Measurements from ENCODE around the gene CKAP4. TPM values are rescaled to one million over a fixed set of nuclear protein-coding genes. Genes with fewer than 3 reads are reported as not detected.

CKAP4 gene
- total and polyA plus RNA-seq, 4 donors, result 15.3 to 82.6 (median 65.2) TPM

- DNase-seq (peak in 1 of 3 donors; percentile 26), ATAC-seq (ENCODE audit: insufficient read depth, low FRiP score) (peak; percentile 53)
- TF ChIP-seq, protein P1, sequence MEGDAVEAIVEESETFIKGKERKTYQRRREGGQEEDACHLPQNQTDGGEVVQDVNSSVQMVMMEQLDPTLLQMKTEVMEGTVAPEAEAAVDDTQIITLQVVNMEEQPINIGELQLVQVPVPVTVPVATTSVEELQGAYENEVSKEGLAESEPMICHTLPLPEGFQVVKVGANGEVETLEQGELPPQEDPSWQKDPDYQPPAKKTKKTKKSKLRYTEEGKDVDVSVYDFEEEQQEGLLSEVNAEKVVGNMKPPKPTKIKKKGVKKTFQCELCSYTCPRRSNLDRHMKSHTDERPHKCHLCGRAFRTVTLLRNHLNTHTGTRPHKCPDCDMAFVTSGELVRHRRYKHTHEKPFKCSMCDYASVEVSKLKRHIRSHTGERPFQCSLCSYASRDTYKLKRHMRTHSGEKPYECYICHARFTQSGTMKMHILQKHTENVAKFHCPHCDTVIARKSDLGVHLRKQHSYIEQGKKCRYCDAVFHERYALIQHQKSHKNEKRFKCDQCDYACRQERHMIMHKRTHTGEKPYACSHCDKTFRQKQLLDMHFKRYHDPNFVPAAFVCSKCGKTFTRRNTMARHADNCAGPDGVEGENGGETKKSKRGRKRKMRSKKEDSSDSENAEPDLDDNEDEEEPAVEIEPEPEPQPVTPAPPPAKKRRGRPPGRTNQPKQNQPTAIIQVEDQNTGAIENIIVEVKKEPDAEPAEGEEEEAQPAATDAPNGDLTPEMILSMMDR (IDR thresholded peaks at IDR 0.05; ENCODE audit: control extremely low read depth, extremely low read depth), result no peak
- WGBS, 2 donors, result 51 to 54% methylated on average over 8 of the region's 8 CpGs
- peaks cover 0 to 3% (median 0%) of the 10 kb centered on the region in 5 donors for H3K4me1 ChIP-seq (ENCODE audit: control insufficient read depth in 5 of 5, insufficient read depth in 5 of 5, low read length in 5 of 5)
- no peaks in the 10 kb centered on the region for H3K36me3 ChIP-seq (ENCODE audit: control insufficient read depth in 4 of 4, insufficient read depth in 4 of 4, low read length in 4 of 4)
- no peaks in the 10 kb centered on the region for H3K9me3 ChIP-seq (ENCODE audit: control insufficient read depth in 4 of 4, insufficient read depth in 3 of 4, low read length in 3 of 4)
- no peaks in the 10 kb centered on the region for H3K27me3 ChIP-seq (ENCODE audit: control insufficient read depth in 3 of 3, insufficient read depth in 3 of 3, low read length in 2 of 3)
- no peak overlapping the region for H3K4me3 ChIP-seq
- no peak overlapping the region for H3K27ac ChIP-seq (ENCODE audit: low read depth in 1 of 2, low read length in 1 of 2)
- no peak overlapping the region for H3K9ac ChIP-seq (ENCODE audit: insufficient read depth in 1 of 2, low read length in 2 of 2)
These were observed 20.0 kb downstream of the CKAP4 start for GRCh38 chr12:106227641-106228319.

- Histone ChIP-seq H3K4me1 (ENCODE audit: control insufficient read depth in 5 of 5, insufficient read depth in 5 of 5, low read length in 5 of 5) (peaks cover 0 to 3% (median 0%) of the 10 kb centered on the region in 5 donors), H3K9ac (ENCODE audit: insufficient read depth in 1 of 2, low read length in 2 of 2) (no peak overlapping the region), H3K36me3 (ENCODE audit: control insufficient read depth in 4 of 4, insufficient read depth in 4 of 4, low read length in 4 of 4) (no peaks in the 10 kb centered on the region), H3K27ac (ENCODE audit: low read depth in 1 of 2, low read length in 1 of 2) (peak overlapping the region in 1 of 2 donors; percentile 81), H3K4me3 (no peak overlapping the region), H3K9me3 (ENCODE audit: control insufficient read depth in 4 of 4, insufficient read depth in 3 of 4, low read length in 3 of 4) (no peaks in the 10 kb centered on the region), H3K27me3 (ENCODE audit: control insufficient read depth in 3 of 3, insufficient read depth in 3 of 3, low read length in 2 of 3) (no peaks in the 10 kb centered on the region)
- DNase-seq (peak; percentile 36 to 78 (median 75)), ATAC-seq (ENCODE audit: insufficient read depth, low FRiP score) (peak; percentile 48)
- 45 to 48% methylated on average over 11 of the region's 11 CpGs for WGBS, 2 donors
- TF ChIP-seq, protein P1 (IDR thresholded peaks at IDR 0.05; ENCODE audit: control extremely low read depth, extremely low read depth), result peak; percentile 60
These were observed 20.8 kb downstream of the CKAP4 start for GRCh38 chr12:106226884-106227640.

DNA sequence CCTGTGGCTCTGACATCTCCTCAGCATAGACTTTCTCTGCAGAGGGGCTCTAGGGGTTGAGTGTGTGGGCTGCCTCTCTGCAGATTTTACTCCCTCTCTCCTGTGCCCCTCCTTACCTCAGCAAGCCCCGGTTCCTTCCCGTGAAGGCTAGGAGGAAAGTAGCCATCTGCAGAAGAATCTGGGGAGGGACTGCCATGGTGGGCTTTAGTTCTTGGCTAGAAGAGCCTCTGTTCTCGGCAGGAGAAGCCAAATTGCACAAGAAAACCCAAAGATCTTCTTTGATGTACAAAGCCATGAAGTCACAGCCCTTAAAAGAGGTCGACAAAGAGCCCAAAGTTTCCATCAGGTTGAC, 23.5 kb downstream of the CKAP4 start:
- Histone ChIP-seq H3K4me1 (ENCODE audit: control insufficient read depth in 5 of 5, insufficient read depth in 5 of 5, low read length in 5 of 5) (peaks cover 0 to 3% (median 0%) of the 10 kb centered on the region in 5 donors), H3K27me3 (ENCODE audit: control insufficient read depth in 3 of 3, insufficient read depth in 3 of 3, low read length in 2 of 3) (no peaks in the 10 kb centered on the region), H3K36me3 (ENCODE audit: control insufficient read depth in 4 of 4, insufficient read depth in 4 of 4, low read length in 4 of 4) (no peaks in the 10 kb centered on the region), H3K9me3 (ENCODE audit: control insufficient read depth in 4 of 4, insufficient read depth in 3 of 4, low read length in 3 of 4) (no peaks in the 10 kb centered on the region), H3K27ac (ENCODE audit: low read depth in 1 of 2, low read length in 1 of 2) (no peak overlapping the region), H3K4me3 (no peak overlapping the region), H3K9ac (ENCODE audit: insufficient read depth in 1 of 2, low read length in 2 of 2) (no peak overlapping the region)
- TF ChIP-seq, protein P1 (IDR thresholded peaks at IDR 0.05; ENCODE audit: control extremely low read depth, extremely low read depth), result no peak
- DNase-seq, result no peak
- 36 to 41% methylated on average over 4 of the region's 4 CpGs for WGBS, 2 donors
- ATAC-seq (ENCODE audit: insufficient read depth, low FRiP score), result no peak

Measured in lung (tissue), 12 donors.